ENCODE data around the gene ZSWIM7. TPM values are rescaled to one million over a fixed set of nuclear protein-coding genes. Genes with fewer than 3 reads are reported as not detected.

ZSWIM7 gene
- total RNA-seq, 4 donors from 2014 or later: 1.3 to 30.3 (median 20.7) TPM

DNA sequence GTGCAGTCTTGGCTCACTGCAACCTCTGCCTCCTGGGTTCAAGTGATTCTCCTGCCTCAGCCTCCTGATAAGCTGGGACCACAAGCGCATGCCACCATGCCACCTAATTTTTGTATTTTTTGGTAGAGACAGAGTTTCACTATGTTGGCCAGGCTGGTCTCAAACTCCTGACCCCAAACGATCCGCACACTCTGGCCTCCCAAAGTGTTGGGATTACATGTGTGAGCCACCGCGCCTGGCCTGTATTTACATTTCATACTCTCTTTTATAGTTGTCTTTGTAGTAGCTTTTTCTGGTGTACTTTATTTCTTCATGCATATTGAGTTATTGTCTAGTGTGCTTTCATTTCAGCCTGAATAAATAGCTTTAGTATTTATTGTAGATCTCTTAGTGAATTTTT is 64.6 kb downstream of the ZSWIM7 start:
- Histone ChIP-seq H3K36me3 (no peaks in the 10 kb centered on the region), H3K27ac (no peak overlapping the region), H3K4me1 (no peaks in the 10 kb centered on the region), H3K27me3 (no peaks in the 10 kb centered on the region), H3K4me3 (no peak overlapping the region), H3K9me3 (no peaks in the 10 kb centered on the region)
- no peak for DNase-seq
- intact Hi-C loops (cut with DNase I; ENCODE audit: low total_unique reads): no loop called here
- TF ChIP-seq, protein P1, sequence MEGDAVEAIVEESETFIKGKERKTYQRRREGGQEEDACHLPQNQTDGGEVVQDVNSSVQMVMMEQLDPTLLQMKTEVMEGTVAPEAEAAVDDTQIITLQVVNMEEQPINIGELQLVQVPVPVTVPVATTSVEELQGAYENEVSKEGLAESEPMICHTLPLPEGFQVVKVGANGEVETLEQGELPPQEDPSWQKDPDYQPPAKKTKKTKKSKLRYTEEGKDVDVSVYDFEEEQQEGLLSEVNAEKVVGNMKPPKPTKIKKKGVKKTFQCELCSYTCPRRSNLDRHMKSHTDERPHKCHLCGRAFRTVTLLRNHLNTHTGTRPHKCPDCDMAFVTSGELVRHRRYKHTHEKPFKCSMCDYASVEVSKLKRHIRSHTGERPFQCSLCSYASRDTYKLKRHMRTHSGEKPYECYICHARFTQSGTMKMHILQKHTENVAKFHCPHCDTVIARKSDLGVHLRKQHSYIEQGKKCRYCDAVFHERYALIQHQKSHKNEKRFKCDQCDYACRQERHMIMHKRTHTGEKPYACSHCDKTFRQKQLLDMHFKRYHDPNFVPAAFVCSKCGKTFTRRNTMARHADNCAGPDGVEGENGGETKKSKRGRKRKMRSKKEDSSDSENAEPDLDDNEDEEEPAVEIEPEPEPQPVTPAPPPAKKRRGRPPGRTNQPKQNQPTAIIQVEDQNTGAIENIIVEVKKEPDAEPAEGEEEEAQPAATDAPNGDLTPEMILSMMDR (IDR thresholded peaks at IDR 0.05): no peak
- no peak for TF ChIP-seq POLR2A (IDR thresholded peaks at IDR 0.05)

DNA sequence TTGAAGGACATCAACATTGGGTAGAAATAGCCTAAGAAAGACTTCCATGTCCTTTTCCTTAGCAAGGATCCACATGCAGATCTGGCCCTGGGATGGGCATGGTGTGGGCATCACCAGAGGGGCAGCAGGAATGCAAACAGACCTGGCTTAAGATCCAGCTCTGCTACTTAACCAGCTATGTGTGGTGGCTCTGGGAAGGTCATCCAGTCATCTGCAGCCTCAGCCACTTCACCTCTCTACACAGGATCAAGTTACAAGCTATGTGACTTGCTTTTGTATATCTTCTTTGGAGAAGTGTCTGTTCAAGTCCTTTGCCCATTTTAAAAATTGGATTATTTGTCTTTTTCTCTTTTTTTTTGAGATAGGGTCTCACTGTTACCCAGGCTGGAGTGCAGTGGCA is 68.1 kb downstream of the ZSWIM7 start:
- no peaks in the 10 kb centered on the region for H3K9me3 ChIP-seq
- H3K4me1 ChIP-seq: no peaks in the 10 kb centered on the region
- H3K27me3 ChIP-seq: no peaks in the 10 kb centered on the region
- no peak overlapping the region for H3K4me3 ChIP-seq
- intact Hi-C loops (cut with DNase I; ENCODE audit: low total_unique reads): no loop called here
- DNase-seq: no peak
- TF ChIP-seq, protein P1 (IDR thresholded peaks at IDR 0.05): no peak
- no peak for TF ChIP-seq POLR2A (IDR thresholded peaks at IDR 0.05)
- H3K27ac ChIP-seq: no peak overlapping the region
- H3K36me3 ChIP-seq: no peaks in the 10 kb centered on the region

DNA sequence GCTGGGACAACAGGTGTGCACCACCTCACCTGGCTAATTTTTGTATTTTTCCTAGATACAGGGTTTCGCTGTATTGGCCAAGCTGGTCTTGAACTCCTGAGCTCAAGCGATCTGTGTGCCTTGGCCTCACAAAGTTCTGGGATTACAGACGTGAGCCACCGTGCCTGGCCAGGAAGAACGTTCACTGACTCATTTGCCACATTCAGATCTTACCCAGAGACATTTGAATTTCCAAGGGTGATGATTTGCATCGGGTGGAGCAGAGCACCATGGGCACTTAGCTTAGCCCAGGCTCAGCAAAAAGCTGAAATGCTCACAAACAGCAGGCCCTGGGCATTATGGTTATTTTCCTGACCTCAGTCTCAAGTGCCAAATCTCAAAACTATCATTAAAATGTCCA is 69.1 kb downstream of the ZSWIM7 start:
- Histone ChIP-seq H3K9me3 (no peaks in the 10 kb centered on the region), H3K27ac (no peak overlapping the region), H3K4me1 (no peaks in the 10 kb centered on the region), H3K27me3 (no peaks in the 10 kb centered on the region), H3K36me3 (no peaks in the 10 kb centered on the region), H3K4me3 (no peak overlapping the region)
- TF ChIP-seq, protein P1 (IDR thresholded peaks at IDR 0.05): no peak
- intact Hi-C loops (cut with DNase I; ENCODE audit: low total_unique reads): no loop called here
- no peak for DNase-seq

DNA sequence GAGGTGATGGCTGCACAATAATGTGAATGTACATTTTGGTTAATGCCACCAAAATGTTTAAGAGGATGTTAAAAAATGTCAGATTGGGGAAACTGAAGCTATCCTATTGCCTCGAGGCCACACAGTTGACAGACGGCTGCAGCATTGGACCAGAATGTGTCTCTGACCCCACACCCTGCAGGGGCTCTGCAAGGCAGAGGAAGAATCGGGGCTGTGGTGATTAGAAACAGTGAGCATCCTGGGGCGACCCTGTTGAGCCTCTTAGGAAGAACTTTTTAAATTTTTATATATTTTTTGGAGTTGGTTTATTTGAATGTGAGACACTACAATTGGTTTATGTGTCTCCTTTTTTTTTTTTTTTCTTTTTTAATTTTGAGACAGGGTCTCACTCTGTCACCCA is 69.6 kb downstream of the ZSWIM7 start:
- no peak for DNase-seq
- no peaks in the 10 kb centered on the region for H3K4me1 ChIP-seq

DNA sequence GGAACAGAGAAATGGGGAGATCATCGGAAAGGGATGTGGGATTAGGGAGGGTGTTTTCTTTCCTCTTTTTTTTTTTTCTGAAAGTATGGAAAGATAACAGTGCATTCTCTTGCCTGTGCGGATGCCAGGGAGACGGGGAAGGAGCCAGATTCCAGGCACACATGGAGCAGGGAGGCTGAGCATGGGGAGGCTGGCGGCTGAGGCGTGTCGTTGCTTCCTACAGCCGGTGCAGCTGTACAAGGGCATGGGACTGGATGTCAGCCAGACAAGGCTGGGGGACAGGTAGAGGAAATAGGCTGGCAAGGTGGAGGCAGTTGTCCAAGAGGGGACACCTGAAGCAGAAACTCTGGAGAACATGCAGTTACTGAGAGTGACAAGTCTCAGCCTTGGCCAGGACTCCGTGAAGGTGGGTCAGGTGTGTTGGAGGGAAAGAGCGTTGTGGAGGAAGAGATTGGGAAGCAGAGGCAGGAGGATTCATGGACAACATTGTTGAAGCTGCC is 71.2 kb downstream of the ZSWIM7 start:
- DNase-seq: no peak
- H3K27ac ChIP-seq: no peak overlapping the region
- TF ChIP-seq, protein P1 (IDR thresholded peaks at IDR 0.05): no peak
- TF ChIP-seq POLR2A (IDR thresholded peaks at IDR 0.05): no peak
- no peaks in the 10 kb centered on the region for H3K27me3 ChIP-seq
- H3K4me3 ChIP-seq: no peak overlapping the region
- no peaks in the 10 kb centered on the region for H3K36me3 ChIP-seq
- H3K4me1 ChIP-seq: no peaks in the 10 kb centered on the region
- no peaks in the 10 kb centered on the region for H3K9me3 ChIP-seq
- intact Hi-C loops (cut with DNase I; ENCODE audit: low total_unique reads): no loop called here

More for the DNA sequence above, 69.6 kb downstream of the ZSWIM7 start:
- intact Hi-C loops (cut with DNase I; ENCODE audit: low total_unique reads): no loop called here
- no peak overlapping the region for H3K4me3 ChIP-seq
- H3K36me3 ChIP-seq: no peaks in the 10 kb centered on the region
- no peak overlapping the region for H3K27ac ChIP-seq
- H3K9me3 ChIP-seq: no peaks in the 10 kb centered on the region
- TF ChIP-seq, protein P1 (IDR thresholded peaks at IDR 0.05): no peak
- TF ChIP-seq POLR2A (IDR thresholded peaks at IDR 0.05): no peak
- no peaks in the 10 kb centered on the region for H3K27me3 ChIP-seq

Other genes starting within 250 kb of the ZSWIM7 start
- 1 to 10 TPM in 2 of 4 donors, not detected in 2; 2.1 to 2.7 TPM for gene ADORA2B, start 54.6 kb downstream of the ZSWIM7 start, total RNA-seq
- gene TTC19, start 120 bp upstream of the ZSWIM7 start, total RNA-seq: 10 to 100 TPM; 38.4 to 71.2 (median 52.0) TPM
- 100 to 1,000 TPM; 117 to 195 (median 147) TPM for gene NCOR1, start 215.8 kb upstream of the ZSWIM7 start, total RNA-seq
- 10 to 100 TPM; 18.2 to 74.0 (median 40.3) TPM for gene PIGL, start 217.5 kb upstream of the ZSWIM7 start, total RNA-seq

Data from uterus (tissue), 4 donors.